Endothelial cell of umbilical vein (primary cell): ENCODE results near the gene KPTN. TPM values are rescaled to one million over a fixed set of nuclear protein-coding genes. Genes with fewer than 3 reads are reported as not detected.

Experiments
- BruUV-seq: library from RNA; stranded (reverse); fragments of 400-500 nt; replicated peaks from 2 replicates; lab custom pipeline; 2021; lab: Mats Ljungman, UMichigan
- CTCF ChIA-PET: fragments of 300-600, 350-600 bp; sonication (Branson Sonifier 250); formaldehyde crosslinking; loops from one replicate; lab custom pipeline; 2021; ENCODE audit warnings: antibody characterized with exemption, inconsistent platforms; lab: Charles Lee
- POLR2A ChIA-PET: fragments of 300-600, 350-600 bp; sonication (Branson Sonifier 250); formaldehyde crosslinking; loops from one replicate; lab custom pipeline; 2021; ENCODE audit warnings: antibody characterized with exemption, inconsistent platforms; lab: Charles Lee
- DNase-seq: peaks from one replicate; pipeline ENCODE4 v3.0.0-alpha.2; 2011; ENCODE audit warnings: low read depth, low spot score
- FAIRE-seq: peaks from 2 replicates; lab custom pipeline; 2011; peaks lifted over from hg19 to GRCh38; lab: Jason Lieb, UNC
- H2AFZ ChIP-seq: 2 replicates; pipeline ENCODE4 v1.6.0; 2012; ENCODE audit warnings: low read depth, low read length, control low read depth, inconsistent platforms
- H3K27ac ChIP-seq: 2 replicates; pipeline ENCODE4 v1.5.1; 2011; ENCODE audit warnings: low read depth, mild to moderate bottlenecking, control low read depth, low read length, moderate library complexity; ENCODE audit not compliant: insufficient read depth
- H3K27me3 ChIP-seq, 2 experiments: 2 replicates each; pipeline versions ENCODE4 v1.6.0 to v1.6.1; 2011; ENCODE audit warnings: low read length in 2 of 2, mixed read lengths in 1 of 2; ENCODE audit not compliant: control insufficient read depth in 2 of 2, insufficient read depth in 2 of 2
- H3K36me3 ChIP-seq, 2 experiments: 2 replicates in 1 of 2; 3 replicates in 1 of 2; pipeline ENCODE4 v1.5.1; 2011; ENCODE audit warnings: low read length in 2 of 2, mild to moderate bottlenecking in 1 of 2, moderate library complexity in 1 of 2; ENCODE audit not compliant: control insufficient read depth in 2 of 2, insufficient read depth in 2 of 2; ENCODE audit errors: extremely low read depth in 1 of 2
- H3K4me1 ChIP-seq: 3 replicates; pipeline ENCODE4 v1.5.1; 2011; ENCODE audit warnings: mild to moderate bottlenecking, low read length; ENCODE audit not compliant: control insufficient read depth, insufficient read depth; ENCODE audit errors: extremely low read depth
- H3K4me2 ChIP-seq: 2 replicates; pipeline ENCODE4 v1.6.1; 2011; ENCODE audit warnings: low read length, control low read depth, mixed read lengths; ENCODE audit not compliant: insufficient read depth
- H3K4me3 ChIP-seq, 3 experiments: fragments of 200-600 bp in 1 of 3; sonication (generic), shearing (Covaris generic) in 1 of 3; replicated peaks in 1 of 3; 2 replicates each; pipeline ENCODE4 v1.5.1; 2011 to 2016; ENCODE audit warnings: control low read depth in 3 of 3, low read length in 3 of 3, mild to moderate bottlenecking in 2 of 3, inconsistent platforms in 1 of 3, low read depth in 1 of 3, moderate library complexity in 1 of 3; ENCODE audit not compliant: insufficient read depth in 1 of 3
- H3K79me2 ChIP-seq: 2 replicates; pipeline ENCODE4 v1.6.0; 2012; ENCODE audit warnings: low read length, inconsistent platforms; ENCODE audit not compliant: control insufficient read depth, insufficient read depth
- H3K9ac ChIP-seq: replicated peaks from 2 replicates; pipeline ENCODE3; 2011; ENCODE audit warnings: low read length, control low read depth; ENCODE audit not compliant: insufficient read depth; ENCODE audit errors: extremely low read depth
- H3K9me1 ChIP-seq: replicated peaks from 3 replicates; pipeline ENCODE4 v1.6.0; 2011; ENCODE audit warnings: mild to moderate bottlenecking, low read length; ENCODE audit not compliant: control insufficient read depth, insufficient read depth; ENCODE audit errors: extremely low read depth
- H3K9me3 ChIP-seq: replicated peaks from 2 replicates; pipeline ENCODE4 v1.5.1; 2012; ENCODE audit warnings: low read length, inconsistent platforms; ENCODE audit not compliant: control insufficient read depth, insufficient read depth
- H4K20me1 ChIP-seq: replicated peaks from 2 replicates; pipeline ENCODE3; 2011; ENCODE audit warnings: mild to moderate bottlenecking, low read length; ENCODE audit not compliant: control insufficient read depth, insufficient read depth; ENCODE audit errors: extremely low read depth
- EZH2 ChIP-seq: IDR thresholded peaks from 2 replicates; pipeline ENCODE4 v1.6.1; 2012; ENCODE audit warnings: borderline replicate concordance, low read depth, mild to moderate bottlenecking, moderate library complexity, low read length, inconsistent platforms; ENCODE audit not compliant: severe bottlenecking
- FOS ChIP-seq: IDR thresholded peaks from 2 replicates; pipeline ENCODE4 v1.6.1; 2011; ENCODE audit warnings: mild to moderate bottlenecking, low read length, moderate library complexity, borderline replicate concordance; ENCODE audit not compliant: insufficient read depth
- GATA2 ChIP-seq: IDR thresholded peaks from 2 replicates; pipeline ENCODE4 v1.7.0; 2011; ENCODE audit warnings: low read depth, mild to moderate bottlenecking, moderate library complexity, mixed read lengths, low read length; ENCODE audit not compliant: insufficient read length, insufficient read depth
- JUN ChIP-seq: IDR thresholded peaks from 2 replicates; pipeline ENCODE4 v1.6.1; 2011; ENCODE audit warnings: borderline replicate concordance, low read depth; ENCODE audit not compliant: insufficient read length, insufficient read depth
- MYC ChIP-seq: IDR thresholded peaks from one replicate; pipeline ENCODE4 v1.6.1; 2011; ENCODE audit warnings: mild to moderate bottlenecking, low read depth, low read length
- POLR2A ChIP-seq: IDR thresholded peaks from 2 replicates; pipeline ENCODE4 v1.6.1; 2012; ENCODE audit warnings: low read depth, mild to moderate bottlenecking, control low read depth, low read length
- POLR2AphosphoS5 ChIP-seq: IDR thresholded peaks from 2 replicates; pipeline ENCODE4 v1.6.1; 2012; ENCODE audit warnings: low read depth, mild to moderate bottlenecking, control low read depth, low read length, moderate library complexity; ENCODE audit not compliant: insufficient read depth
- dilution Hi-C: fragments of 300-500 bp; cut with MboI; formaldehyde crosslinking; loops from one replicate; pipeline ENCODE4 v1.15.0; 2019; ENCODE audit warnings: low sequenced_read_pairs; ENCODE audit not compliant: extremely low pct_ligation_motif_present
- intact Hi-C: fragments of 100-400 bp; cut with micrococcal nuclease; formaldehyde crosslinking; loops from one replicate; pipeline ENCODE4 v1.10.0; 2022
- polyA plus RNA-seq, 4 experiments: library from polyadenylated mRNA; depleted of rRNA in 3 of 4; stranded (reverse) in 3 of 4; unstranded in 1 of 4; fragments of >200 nt; gene quantifications; 2 replicates each; pipeline versions ENCODE4 v1.2.1 to v1.2.3, GENCODE V29; 2011 to 2012; ENCODE audit warnings: missing spikeins in 1 of 4
- total RNA-seq: library from RNA; stranded (reverse); gene quantifications from 2 replicates; pipeline ENCODE4 v1.2.3, GENCODE V29; 2021
- TF ChIP-seq, protein P1 (sequence below): IDR thresholded peaks from 2 replicates; pipeline ENCODE4 v1.6.1; 2011; ENCODE audit not compliant: insufficient read depth, insufficient read length
- TF ChIP-seq, protein P2 (sequence below), 2 donors: IDR thresholded peaks; 1 replicate in 1 of 2; 2 replicates in 1 of 2; pipeline ENCODE4 v1.5.1; 2011; ENCODE audit warnings: low read length in 2 of 2, mild to moderate bottlenecking in 2 of 2, moderate library complexity in 2 of 2, control low read depth in 1 of 2, inconsistent platforms in 1 of 2, low read depth in 1 of 2; ENCODE audit not compliant: insufficient read depth in 1 of 2; ENCODE audit errors: extremely low read depth in 1 of 2

Gene KPTN
- total and polyA plus RNA-seq, 2 donors (not counting 3 experiments of a cell fraction or from before 2014, with no cell fraction given), result 14.7 to 15.5 TPM

DNA sequence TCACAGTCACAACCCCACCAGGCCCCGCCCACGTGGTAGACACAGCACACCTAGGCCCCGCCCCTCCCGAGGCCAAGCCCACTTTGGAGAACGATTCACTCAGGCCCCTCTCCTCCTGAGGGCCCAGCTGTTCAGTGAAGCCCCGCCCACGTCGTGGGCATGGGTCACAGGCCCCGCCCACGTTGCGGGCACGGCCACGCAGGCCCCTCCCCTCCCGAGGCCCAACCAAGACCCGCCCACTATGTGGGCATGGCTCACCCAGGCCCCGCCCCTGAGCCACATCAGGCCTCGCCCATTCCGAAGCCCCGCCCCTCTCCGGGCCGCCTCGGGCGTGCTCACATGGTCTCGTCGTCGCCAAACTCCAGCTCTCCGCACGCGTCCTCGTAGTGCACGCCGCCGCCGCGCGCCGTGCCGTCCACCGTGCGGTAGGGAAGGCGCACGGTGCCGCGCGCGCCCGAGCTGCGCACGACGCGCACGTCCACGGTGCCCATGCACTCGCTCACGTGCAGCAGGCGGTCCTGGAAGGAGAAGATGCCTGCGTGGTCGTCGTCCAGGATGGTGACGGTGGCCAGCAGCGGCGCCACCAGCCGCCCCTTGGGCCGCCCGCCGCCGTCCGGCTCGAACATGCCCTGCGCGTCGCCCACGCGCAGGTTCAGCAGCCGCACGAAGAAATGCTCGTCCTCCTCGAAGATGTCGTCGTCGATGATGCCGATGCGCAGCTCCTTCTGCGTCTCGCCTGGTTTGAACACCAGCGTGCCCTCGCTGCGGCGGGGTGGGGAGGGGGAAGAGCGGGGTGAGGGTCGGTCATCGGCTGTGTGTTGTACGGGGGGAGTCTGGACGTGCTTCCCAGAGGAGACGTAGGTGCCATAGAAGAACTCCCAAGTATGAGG lies 36.3 kb downstream of the KPTN start:
- H3K27me3 ChIP-seq, result peaks cover 27 to 32% of the 10 kb centered on the region in 2 experiments
- CTCF ChIA-PET, result interaction anchor here (0.6 to 1.2 kb wide), 2 partner anchors 11 to 266 kb away, joined by 3 to 5 read pairs; partner anchors contain the start of gene EHD2
- TF ChIP-seq JUN (no peak), EZH2 (peak; percentile 57)
- TF ChIP-seq, protein P1, sequence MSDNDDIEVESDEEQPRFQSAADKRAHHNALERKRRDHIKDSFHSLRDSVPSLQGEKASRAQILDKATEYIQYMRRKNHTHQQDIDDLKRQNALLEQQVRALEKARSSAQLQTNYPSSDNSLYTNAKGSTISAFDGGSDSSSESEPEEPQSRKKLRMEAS, result peak; percentile 38
- no peaks in the 10 kb centered on the region for H3K9me1 ChIP-seq
- H3K27ac ChIP-seq, result no peak overlapping the region
- no peak overlapping the region for H3K4me2 ChIP-seq
- H3K4me1 ChIP-seq, result no peaks in the 10 kb centered on the region
- H2AFZ ChIP-seq, result no peak overlapping the region
- no peaks in the 10 kb centered on the region for H3K36me3 ChIP-seq
- H3K9me3 ChIP-seq, result no peaks in the 10 kb centered on the region
- BruUV-seq, result no TSS peak
- no peaks in the 10 kb centered on the region for H4K20me1 ChIP-seq
- DNase-seq, result peak; percentile 44
- dilution Hi-C loops, result no loop called here
- no peak overlapping the region for H3K4me3 ChIP-seq
- H3K79me2 ChIP-seq, result no peaks in the 10 kb centered on the region
- no peak overlapping the region for H3K9ac ChIP-seq
- FAIRE-seq, result peak; percentile 18
- intact Hi-C loops, result no loop called here
- POLR2A ChIA-PET, result no interaction called here

DNA sequence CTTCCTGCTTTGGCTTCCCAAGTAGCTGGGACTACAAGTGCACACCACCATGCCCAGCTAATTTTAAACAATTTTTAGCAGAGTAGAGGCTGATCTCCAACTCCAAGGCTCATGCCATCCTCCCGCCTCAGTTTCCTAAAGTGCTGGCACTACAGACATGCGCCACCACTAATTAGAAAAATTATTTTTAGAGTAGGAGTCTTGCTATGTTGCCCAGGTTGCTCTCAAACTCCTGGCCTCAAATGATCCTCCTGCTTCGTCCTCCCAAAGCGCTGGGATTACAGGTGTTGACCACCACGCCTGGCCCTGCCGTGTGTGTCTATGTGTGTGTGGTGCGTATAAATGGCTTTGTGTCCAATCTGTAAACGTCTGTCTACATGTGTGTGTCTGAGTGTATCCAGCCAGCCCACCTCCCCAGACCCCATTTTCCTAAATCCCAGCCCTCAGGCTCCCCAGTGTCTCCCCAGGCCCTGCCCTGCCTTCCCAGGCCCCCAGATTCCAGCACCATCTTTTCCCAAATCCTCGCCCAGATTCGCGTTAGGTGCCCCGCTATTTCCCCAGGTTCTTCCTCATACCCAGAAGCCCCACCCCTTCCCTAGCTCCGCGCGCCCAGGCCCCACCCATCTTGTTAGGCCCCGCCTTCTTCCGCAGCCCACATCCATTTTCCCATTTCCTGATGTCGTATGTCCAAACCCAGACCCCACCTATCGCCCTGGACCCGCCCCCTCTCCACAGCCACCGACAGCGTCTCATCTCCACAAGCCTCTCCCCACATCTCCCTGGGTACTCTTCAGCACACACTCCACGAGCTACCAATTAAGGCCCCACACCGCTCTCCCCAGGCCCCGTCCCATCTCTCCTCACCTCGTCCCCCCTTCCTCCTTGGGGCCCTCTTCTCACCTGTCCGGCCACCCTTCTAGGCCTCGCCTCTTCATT lies 37.2 kb downstream of the KPTN start:
- CTCF ChIA-PET, result interaction anchor here (1.1 to 2.5 kb wide), 3 partner anchors 10 to 266 kb away, joined by 3 to 10 read pairs (median 4); partner anchors contain the start of gene EHD2
- no peak overlapping the region for H3K4me2 ChIP-seq
- H3K27me3 ChIP-seq, result peaks cover 27 to 32% of the 10 kb centered on the region in 2 experiments
- no peaks in the 10 kb centered on the region for H3K79me2 ChIP-seq
- dilution Hi-C loops, result no loop called here
- no peak overlapping the region for H3K9ac ChIP-seq
- FAIRE-seq (peak; percentile 21), DNase-seq (no peak)
- no peak overlapping the region for H3K4me3 ChIP-seq
- intact Hi-C loops, result no loop called here
- no peaks in the 10 kb centered on the region for H4K20me1 ChIP-seq
- TF ChIP-seq MYC, result no peak
- TF ChIP-seq EZH2, result no peak
- TF ChIP-seq JUN, result no peak
- no peak for TF ChIP-seq POLR2A
- TF ChIP-seq POLR2AphosphoS5, result no peak
- TF ChIP-seq GATA2, result no peak
- TF ChIP-seq, protein P1, result no peak
- TF ChIP-seq FOS, result no peak
- TF ChIP-seq, protein P2, sequence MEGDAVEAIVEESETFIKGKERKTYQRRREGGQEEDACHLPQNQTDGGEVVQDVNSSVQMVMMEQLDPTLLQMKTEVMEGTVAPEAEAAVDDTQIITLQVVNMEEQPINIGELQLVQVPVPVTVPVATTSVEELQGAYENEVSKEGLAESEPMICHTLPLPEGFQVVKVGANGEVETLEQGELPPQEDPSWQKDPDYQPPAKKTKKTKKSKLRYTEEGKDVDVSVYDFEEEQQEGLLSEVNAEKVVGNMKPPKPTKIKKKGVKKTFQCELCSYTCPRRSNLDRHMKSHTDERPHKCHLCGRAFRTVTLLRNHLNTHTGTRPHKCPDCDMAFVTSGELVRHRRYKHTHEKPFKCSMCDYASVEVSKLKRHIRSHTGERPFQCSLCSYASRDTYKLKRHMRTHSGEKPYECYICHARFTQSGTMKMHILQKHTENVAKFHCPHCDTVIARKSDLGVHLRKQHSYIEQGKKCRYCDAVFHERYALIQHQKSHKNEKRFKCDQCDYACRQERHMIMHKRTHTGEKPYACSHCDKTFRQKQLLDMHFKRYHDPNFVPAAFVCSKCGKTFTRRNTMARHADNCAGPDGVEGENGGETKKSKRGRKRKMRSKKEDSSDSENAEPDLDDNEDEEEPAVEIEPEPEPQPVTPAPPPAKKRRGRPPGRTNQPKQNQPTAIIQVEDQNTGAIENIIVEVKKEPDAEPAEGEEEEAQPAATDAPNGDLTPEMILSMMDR (IDR thresholded peaks at IDR 0.05; ENCODE audit: extremely low read depth in 1 of 2, insufficient read depth in 1 of 2, low read depth in 1 of 2, low read length in 2 of 2), result no peak
- POLR2A ChIA-PET, result no interaction called here
- H3K9me3 ChIP-seq, result no peaks in the 10 kb centered on the region
- H3K36me3 ChIP-seq, result no peaks in the 10 kb centered on the region
- BruUV-seq, result no TSS peak
- H2AFZ ChIP-seq, result no peak overlapping the region
- H3K27ac ChIP-seq, result no peak overlapping the region
- H3K4me1 ChIP-seq, result no peaks in the 10 kb centered on the region
- H3K9me1 ChIP-seq, result no peaks in the 10 kb centered on the region
